H9 (cell line): ENCODE data around the gene SCN10A. TPM values are rescaled to one million over a fixed set of nuclear protein-coding genes. Genes with fewer than 3 reads are reported as not detected.

Experiments
- DNase-seq: peaks from one replicate; pipeline ENCODE4 v3.0.0-alpha.2; 2017
- H2AFZ ChIP-seq: one replicate; pipeline ENCODE4 v1.6.1; 2013; ENCODE audit warnings: mild to moderate bottlenecking, low read length, control low read depth, moderate library complexity
- H2AK5ac ChIP-seq: 2 replicates; pipeline ENCODE4 v1.6.1; 2013; ENCODE audit warnings: low read length, control low read depth, mixed read lengths; ENCODE audit not compliant: insufficient read length
- H2BK120ac ChIP-seq: one replicate; pipeline ENCODE4 v1.6.1; 2013; ENCODE audit warnings: low read depth, mild to moderate bottlenecking, low read length, control low read depth, inconsistent platforms; ENCODE audit not compliant: poor library complexity, severe bottlenecking
- H2BK12ac ChIP-seq: 2 replicates; pipeline ENCODE4 v1.6.1; 2013; ENCODE audit warnings: low read length, control low read depth, mixed read lengths, low read depth; ENCODE audit not compliant: insufficient read length
- H2BK15ac ChIP-seq: 2 replicates; pipeline ENCODE4 v1.6.1; 2013; ENCODE audit warnings: low read depth, low read length, control low read depth
- H2BK20ac ChIP-seq: one replicate; pipeline ENCODE4 v1.6.1; 2013; ENCODE audit warnings: low read depth, mild to moderate bottlenecking, low read length, control low read depth, inconsistent platforms; ENCODE audit not compliant: poor library complexity, severe bottlenecking
- H2BK5ac ChIP-seq: 2 replicates; pipeline ENCODE4 v1.6.1; 2013; ENCODE audit warnings: low read length, control low read depth, mixed read lengths; ENCODE audit not compliant: insufficient read length
- H3K14ac ChIP-seq: 2 replicates; pipeline ENCODE4 v1.6.1; 2013; ENCODE audit warnings: low read length, control low read depth; ENCODE audit not compliant: insufficient read depth
- H3K18ac ChIP-seq: 2 replicates; pipeline ENCODE4 v1.6.1; 2013; ENCODE audit warnings: low read depth, mild to moderate bottlenecking, mixed read lengths, low read length, control low read depth; ENCODE audit not compliant: insufficient read length
- H3K23ac ChIP-seq: 2 replicates; pipeline ENCODE4 v1.6.1; 2013; ENCODE audit warnings: low read length, control low read depth, mixed read lengths, low read depth; ENCODE audit not compliant: insufficient read length
- H3K23me2 ChIP-seq: 2 replicates; pipeline ENCODE4 v1.6.1; 2013; ENCODE audit warnings: low read depth, mild to moderate bottlenecking, mixed read lengths, low read length, control low read depth; ENCODE audit not compliant: insufficient read length, poor library complexity, severe bottlenecking
- H3K27ac ChIP-seq: 2 replicates; pipeline ENCODE4 v1.5.1; 2013; ENCODE audit warnings: low read length, control low read depth, mixed read lengths, low read depth; ENCODE audit not compliant: insufficient read length
- H3K27me3 ChIP-seq: 2 replicates; pipeline ENCODE4 v1.6.1; 2013; ENCODE audit warnings: low read length, control low read depth, inconsistent platforms; ENCODE audit not compliant: insufficient read depth
- H3K4ac ChIP-seq: 2 replicates; pipeline ENCODE4 v1.6.1; 2013; ENCODE audit warnings: low read depth, mild to moderate bottlenecking, control low read depth, inconsistent platforms, low read length, moderate library complexity
- H3K4me1 ChIP-seq: 2 replicates; pipeline ENCODE4 v1.6.1; 2013; ENCODE audit warnings: low read length, control low read depth, inconsistent platforms; ENCODE audit not compliant: insufficient read depth
- H3K4me2 ChIP-seq: 2 replicates; pipeline ENCODE4 v1.6.1; 2013; ENCODE audit warnings: low read length, control low read depth, mixed read lengths; ENCODE audit not compliant: insufficient read length, insufficient read depth
- H3K56ac ChIP-seq: 2 replicates; pipeline ENCODE4 v1.6.1; 2013; ENCODE audit warnings: low read depth, mild to moderate bottlenecking, mixed read lengths, low read length, control low read depth; ENCODE audit not compliant: insufficient read length
- H3K79me1 ChIP-seq: 2 replicates; pipeline ENCODE4 v1.6.1; 2013; ENCODE audit warnings: low read depth, mild to moderate bottlenecking, moderate library complexity, low read length, control low read depth, inconsistent platforms; ENCODE audit not compliant: insufficient read depth, poor library complexity, severe bottlenecking
- H3K79me2 ChIP-seq: 2 replicates; pipeline ENCODE4 v1.6.1; 2013; ENCODE audit warnings: low read length, control low read depth, inconsistent platforms; ENCODE audit not compliant: insufficient read depth
- H3K9ac ChIP-seq: 2 replicates; pipeline ENCODE4 v1.6.1; 2013; ENCODE audit warnings: low read length, control low read depth, mixed read lengths; ENCODE audit not compliant: insufficient read length; ENCODE audit errors: extremely low read depth
- H3K9me3 ChIP-seq: one replicate; pipeline ENCODE4 v1.6.1; 2013; ENCODE audit warnings: low read depth, low read length, inconsistent platforms; ENCODE audit not compliant: control insufficient read depth
- H3T11ph ChIP-seq: one replicate; pipeline ENCODE4 v1.6.1; 2013; ENCODE audit warnings: mild to moderate bottlenecking, low read length, control low read depth, inconsistent platforms
- H4K20me1 ChIP-seq: one replicate; pipeline ENCODE4 v1.6.1; 2013; ENCODE audit not compliant: control insufficient read depth, insufficient read length, insufficient read depth
- H4K5ac ChIP-seq: 2 replicates; pipeline ENCODE4 v1.6.1; 2013; ENCODE audit warnings: low read depth, mild to moderate bottlenecking, mixed read lengths, low read length, control low read depth; ENCODE audit not compliant: insufficient read length
- H4K8ac ChIP-seq: replicated peaks from 2 replicates; pipeline ENCODE4 v1.6.1; 2013; ENCODE audit warnings: low read length, control low read depth, mixed read lengths, low read depth; ENCODE audit not compliant: insufficient read length
- H4K91ac ChIP-seq: 2 replicates; pipeline ENCODE4 v1.6.1; 2013; ENCODE audit warnings: low read depth, mild to moderate bottlenecking, moderate library complexity, mixed read lengths, low read length, control low read depth; ENCODE audit not compliant: insufficient read length
- H3K27ac Mint-ChIP-seq, 3 experiments: 2 replicates in 2 of 3; 3 replicates in 1 of 3; pipeline ENCODE4 v1.8.0; 2020 to 2021; ENCODE audit warnings: mixed read lengths in 3 of 3, mild to moderate bottlenecking in 1 of 3, moderate library complexity in 1 of 3
- H3K27me3 Mint-ChIP-seq: 2 replicates; pipeline ENCODE4 v1.8.0; 2021; ENCODE audit warnings: low read depth, mild to moderate bottlenecking, moderate library complexity, mixed read lengths
- H3K36me3 Mint-ChIP-seq, 3 experiments: 2 replicates in 2 of 3; 3 replicates in 1 of 3; pipeline ENCODE4 v1.8.0; 2020 to 2021; ENCODE audit warnings: low read depth in 3 of 3, mixed read lengths in 3 of 3; ENCODE audit not compliant: insufficient read depth in 1 of 3
- H3K4me1 Mint-ChIP-seq, 2 experiments: 2 replicates each; pipeline ENCODE4 v1.8.0; 2020; ENCODE audit warnings: mixed read lengths in 2 of 2
- H3K4me3 Mint-ChIP-seq, 2 experiments: 2 replicates in 1 of 2; 3 replicates in 1 of 2; pipeline ENCODE4 v1.8.0; 2020 to 2021; ENCODE audit warnings: mild to moderate bottlenecking in 2 of 2, mixed read lengths in 2 of 2, moderate library complexity in 1 of 2
- H3K9me3 Mint-ChIP-seq, 2 experiments: 2 replicates in 1 of 2; 3 replicates in 1 of 2; pipeline ENCODE4 v1.8.0; 2020; ENCODE audit warnings: mild to moderate bottlenecking in 2 of 2, mixed read lengths in 2 of 2, moderate library complexity in 1 of 2
- WGBS: extraction: QIAGEN DNeasy Blood & Tissue Kit; methylation state at CpG from one replicate; pipeline ENCODE4 v1.1.7; 2013; ENCODE audit warnings: missing lambda C conversion rate, low lambda C conversion rate, mixed read lengths; ENCODE audit not compliant: insufficient read length; ENCODE audit errors: extremely low coverage; 5-methylcytosine and 5-hydroxymethylcytosine counted together
- total RNA-seq: library from RNA; stranded (reverse); gene quantifications from 2 replicates; pipeline ENCODE4 v1.2.1, GENCODE V29; 2021
- TF ChIP-seq, protein P1 (sequence below): fragments of 200-600 bp; sonication (generic); conservative IDR thresholded peaks from 3 replicates; pipeline ENCODE4 v1.8.0; 2021; ENCODE audit warnings: antibody characterized with exemption, mild to moderate bottlenecking

Gene SCN10A
- total RNA-seq, 1 experiment from 2014 or later = not detected

DNA sequence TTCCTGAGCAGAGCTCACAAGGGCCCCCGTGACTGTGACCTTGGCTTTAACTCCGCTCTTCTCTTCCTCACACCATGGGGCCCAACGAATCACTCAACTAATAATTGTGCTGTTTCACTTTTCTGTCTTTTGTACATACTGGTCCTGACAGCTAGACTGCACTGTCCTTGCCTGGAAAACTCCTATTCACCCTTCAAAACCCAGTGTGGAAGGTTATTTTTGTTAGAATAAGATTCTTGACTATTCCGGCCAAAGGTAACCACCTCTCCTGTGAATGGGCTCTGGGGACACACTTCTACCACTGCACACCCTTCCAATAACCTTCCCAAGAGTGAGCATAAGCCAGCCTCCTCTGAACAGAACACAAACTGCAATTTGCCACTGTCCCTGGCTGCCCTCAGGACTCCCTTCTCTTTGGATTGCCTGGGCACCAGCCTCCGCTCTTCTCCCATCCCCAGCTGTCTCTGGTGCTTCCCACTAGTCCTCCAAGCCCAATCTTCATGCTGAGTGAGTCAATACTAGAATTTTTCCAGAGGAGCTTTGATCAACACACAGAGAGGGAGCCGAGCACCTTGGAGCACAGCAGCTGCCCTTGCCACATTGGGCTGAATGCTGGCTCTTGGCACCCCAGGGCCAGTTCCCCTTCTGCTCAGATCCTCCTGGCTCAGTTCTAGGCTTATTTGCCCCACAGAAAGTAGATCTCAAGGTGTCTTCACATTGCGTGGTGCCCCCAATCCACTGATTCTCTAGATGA, 168.6 kb downstream of the SCN10A start:
- no peak overlapping the region for H3K27ac ChIP-seq
- Mint-ChIP-seq H3K36me3 (no peaks in the 10 kb centered on the region; a peak in 1 of 7 replicates), H3K9me3 (no peaks in the 10 kb centered on the region), H3K4me3 (no peak overlapping the region), H3K27ac (no peak overlapping the region), H3K4me1 (peaks cover 10 to 11% of the 10 kb centered on the region in 2 experiments), H3K27me3 (peaks cover 16% of the 10 kb centered on the region)
- H3K79me1 ChIP-seq = no peaks in the 10 kb centered on the region
- H2AK5ac ChIP-seq = no peak overlapping the region
- no peak overlapping the region for H4K5ac ChIP-seq
- H3K23me2 ChIP-seq = peaks cover 12% of the 10 kb centered on the region
- no peak overlapping the region for H2BK120ac ChIP-seq
- H3K18ac ChIP-seq = no peak overlapping the region
- no peak overlapping the region for H3T11ph ChIP-seq
- no CpG with 5 or more reads among the region's 7 CpGs for WGBS
- DNase-seq = no peak
- H3K27me3 ChIP-seq = peaks cover 21% of the 10 kb centered on the region; the same call in 1 of the 2 replicates
- no peaks in the 10 kb centered on the region for H4K20me1 ChIP-seq
- no peak overlapping the region for H4K91ac ChIP-seq
- no peak overlapping the region for H4K8ac ChIP-seq
- no peak overlapping the region for H2BK5ac ChIP-seq
- no peak overlapping the region for H2BK12ac ChIP-seq
- TF ChIP-seq, protein P1, sequence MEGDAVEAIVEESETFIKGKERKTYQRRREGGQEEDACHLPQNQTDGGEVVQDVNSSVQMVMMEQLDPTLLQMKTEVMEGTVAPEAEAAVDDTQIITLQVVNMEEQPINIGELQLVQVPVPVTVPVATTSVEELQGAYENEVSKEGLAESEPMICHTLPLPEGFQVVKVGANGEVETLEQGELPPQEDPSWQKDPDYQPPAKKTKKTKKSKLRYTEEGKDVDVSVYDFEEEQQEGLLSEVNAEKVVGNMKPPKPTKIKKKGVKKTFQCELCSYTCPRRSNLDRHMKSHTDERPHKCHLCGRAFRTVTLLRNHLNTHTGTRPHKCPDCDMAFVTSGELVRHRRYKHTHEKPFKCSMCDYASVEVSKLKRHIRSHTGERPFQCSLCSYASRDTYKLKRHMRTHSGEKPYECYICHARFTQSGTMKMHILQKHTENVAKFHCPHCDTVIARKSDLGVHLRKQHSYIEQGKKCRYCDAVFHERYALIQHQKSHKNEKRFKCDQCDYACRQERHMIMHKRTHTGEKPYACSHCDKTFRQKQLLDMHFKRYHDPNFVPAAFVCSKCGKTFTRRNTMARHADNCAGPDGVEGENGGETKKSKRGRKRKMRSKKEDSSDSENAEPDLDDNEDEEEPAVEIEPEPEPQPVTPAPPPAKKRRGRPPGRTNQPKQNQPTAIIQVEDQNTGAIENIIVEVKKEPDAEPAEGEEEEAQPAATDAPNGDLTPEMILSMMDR = no peak
- H2AFZ ChIP-seq = no peak overlapping the region
- H3K9ac ChIP-seq = no peak overlapping the region
- H3K23ac ChIP-seq = no peak overlapping the region
- no peaks in the 10 kb centered on the region for H3K9me3 ChIP-seq
- H3K4ac ChIP-seq = no peak overlapping the region
- H3K4me2 ChIP-seq = no peak overlapping the region
- no peaks in the 10 kb centered on the region for H3K4me1 ChIP-seq
- no peak overlapping the region for H2BK20ac ChIP-seq
- H3K79me2 ChIP-seq = no peaks in the 10 kb centered on the region
- H3K14ac ChIP-seq = no peak overlapping the region
- no peak overlapping the region for H3K56ac ChIP-seq
- H2BK15ac ChIP-seq = no peak overlapping the region

Other genes with a start within 250 kb of the SCN10A start
- 6.5 and 8.0 TPM in 2 replicates for gene SCN5A, start 166.5 kb downstream of the SCN10A start, total RNA-seq
- 0.17 and 0.20 TPM in 2 replicates for gene SCN11A, start 235.7 kb upstream of the SCN10A start, total RNA-seq
- 49.3 and 52.7 TPM in 2 replicates for gene WDR48, start 235.8 kb upstream of the SCN10A start, total RNA-seq